Spinal cord (tissue), 10 donors: ENCODE results near the gene DOK6. TPM values are rescaled to one million over a fixed set of nuclear protein-coding genes. Genes with fewer than 3 reads are reported as not detected.

Source experiments
- DNase-seq, 6 donors: peaks; one replicate each; pipeline versions ENCODE4 v3.0.0 to v3.0.0-alpha.2; 2013 to 2015; ENCODE audit warnings: low spot score in 6 of 6, low read depth in 4 of 6
- H3K27ac ChIP-seq: one replicate; pipeline ENCODE4 v1.5.1; 2013; ENCODE audit warnings: low read depth, low read length, control low read depth
- H3K27me3 ChIP-seq: one replicate; pipeline ENCODE4 v1.6.1; 2013; ENCODE audit warnings: low read length; ENCODE audit not compliant: control insufficient read depth, insufficient read depth
- H3K36me3 ChIP-seq: one replicate; pipeline ENCODE4 v1.6.1; 2013; ENCODE audit warnings: low read length; ENCODE audit not compliant: control insufficient read depth, insufficient read depth
- H3K4me1 ChIP-seq: one replicate; pipeline ENCODE4 v1.6.1; 2013; ENCODE audit warnings: low read length; ENCODE audit not compliant: control insufficient read depth, insufficient read depth
- H3K4me3 ChIP-seq: one replicate; pipeline ENCODE4 v1.5.1; 2013; ENCODE audit warnings: low read depth, low read length, control low read depth
- H3K9me3 ChIP-seq: one replicate; pipeline ENCODE4 v1.6.1; 2013; ENCODE audit warnings: low read length; ENCODE audit not compliant: control insufficient read depth, insufficient read depth
- whole genome bisulfite sequencing: methylation state at CpG from one replicate; pipeline ENCODE4 v1.1.5; 2013; ENCODE audit warnings: missing lambda C conversion rate; ENCODE audit not compliant: insufficient coverage; 5-methylcytosine and 5-hydroxymethylcytosine counted together
- polyA plus RNA-seq, 2 donors: library from polyadenylated mRNA; unstranded; fragments of 120-200 nt; gene quantifications; one replicate each; pipeline ENCODE4 v1.2.1, GENCODE V29; 2013; ENCODE audit not compliant: insufficient read length in 2 of 2
- total RNA-seq, 2 donors: library from RNA; depleted of rRNA in 1 of 2; stranded (reverse); fragments of 120-200 nt in 1 of 2; fragments of >200 nt in 1 of 2; gene quantifications; one replicate each; pipeline versions ENCODE4 v1.2.3 to v1.2.4, GENCODE V29; 2013 to 2014
- donor health status: healthy.

DOK6 gene
- total and polyA plus RNA-seq, 4 donors = 26.5 to 64.4 (median 40.7) TPM

DNA sequence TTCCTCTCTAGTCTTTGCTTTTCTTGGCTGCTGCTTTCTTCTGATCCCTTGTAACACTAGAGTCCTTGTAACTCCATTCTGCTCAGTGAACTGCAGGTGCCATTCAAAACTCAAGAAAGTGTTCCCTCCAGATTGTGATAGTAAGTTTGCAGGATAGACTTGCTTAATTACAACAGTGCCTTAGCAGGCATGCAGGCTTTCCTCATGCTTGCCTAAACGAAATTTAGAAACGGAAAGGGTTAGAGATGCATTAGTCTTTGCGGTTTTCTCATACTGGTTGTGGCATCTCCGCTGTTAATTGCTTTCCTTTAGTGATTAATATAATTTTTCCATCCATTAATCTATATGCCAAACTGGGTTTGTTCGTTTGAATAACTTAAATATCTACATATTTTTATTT, 82.9 kb downstream of the DOK6 start:
- H3K27ac ChIP-seq = no peak overlapping the region
- no peaks in the 10 kb centered on the region for H3K9me3 ChIP-seq
- H3K4me3 ChIP-seq = no peak overlapping the region
- H3K4me1 ChIP-seq = no peaks in the 10 kb centered on the region
- no peaks in the 10 kb centered on the region for H3K36me3 ChIP-seq
- DNase-seq = no peak
- no peaks in the 10 kb centered on the region for H3K27me3 ChIP-seq
- no CpG with 5 or more reads among the region's 5 CpGs for WGBS

GRCh38 chr18:69484699-69485396, 84.2 kb downstream of the DOK6 start:
- no peak for DNase-seq

GRCh38 chr18:69487488-69488394, 87.1 kb downstream of the DOK6 start:
- Histone ChIP-seq H3K36me3 (no peaks in the 10 kb centered on the region), H3K9me3 (peaks cover 3% of the 10 kb centered on the region), H3K27me3 (no peaks in the 10 kb centered on the region), H3K4me3 (no peak overlapping the region), H3K27ac (no peak overlapping the region), H3K4me1 (no peaks in the 10 kb centered on the region)
- WGBS = 76% methylated on average over 5 of the region's 6 CpGs
- no peak for DNase-seq

More at GRCh38 chr18:69484699-69485396, 84.2 kb downstream of the DOK6 start:
- H3K4me3 ChIP-seq = no peak overlapping the region
- WGBS = 56% methylated on average over 4 of the region's 6 CpGs
- no peaks in the 10 kb centered on the region for H3K9me3 ChIP-seq
- no peaks in the 10 kb centered on the region for H3K36me3 ChIP-seq
- no peaks in the 10 kb centered on the region for H3K4me1 ChIP-seq
- no peak overlapping the region for H3K27ac ChIP-seq
- H3K27me3 ChIP-seq = no peaks in the 10 kb centered on the region

- no peak for DNase-seq
- Histone ChIP-seq H3K4me1 (no peaks in the 10 kb centered on the region), H3K4me3 (no peak overlapping the region), H3K27me3 (no peaks in the 10 kb centered on the region), H3K27ac (no peak overlapping the region), H3K9me3 (peaks cover 3% of the 10 kb centered on the region), H3K36me3 (peaks cover 4% of the 10 kb centered on the region)
- no CpG with 5 or more reads among the region's 1 CpG for WGBS
Measured at GRCh38 chr18:69490072-69490471, 89.4 kb downstream of the DOK6 start.

DNA sequence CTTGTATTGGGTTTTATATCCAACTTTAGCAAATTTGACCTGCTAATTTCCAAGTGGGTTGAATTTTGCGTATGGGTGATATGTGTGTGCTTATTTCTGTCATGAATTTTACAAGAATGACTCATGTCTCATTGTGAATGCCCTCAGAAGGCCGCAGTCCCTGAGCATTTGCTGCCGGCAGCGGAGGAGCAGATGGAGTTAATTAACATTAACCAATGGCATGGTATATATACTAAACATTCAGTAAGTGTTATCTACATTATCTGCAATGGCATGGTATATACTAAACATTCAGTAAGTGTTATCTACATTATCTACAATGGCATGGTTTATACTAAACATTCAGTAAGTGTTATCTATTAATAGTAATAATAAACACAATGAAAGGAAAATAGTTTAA, 90.1 kb downstream of the DOK6 start:
- Histone ChIP-seq H3K9me3 (peaks cover 5% of the 10 kb centered on the region), H3K27ac (no peak overlapping the region), H3K4me1 (no peaks in the 10 kb centered on the region), H3K27me3 (no peaks in the 10 kb centered on the region), H3K36me3 (peaks cover 7% of the 10 kb centered on the region), H3K4me3 (no peak overlapping the region)
- WGBS = no CpG with 5 or more reads among the region's 4 CpGs
- no peak for DNase-seq

DNA sequence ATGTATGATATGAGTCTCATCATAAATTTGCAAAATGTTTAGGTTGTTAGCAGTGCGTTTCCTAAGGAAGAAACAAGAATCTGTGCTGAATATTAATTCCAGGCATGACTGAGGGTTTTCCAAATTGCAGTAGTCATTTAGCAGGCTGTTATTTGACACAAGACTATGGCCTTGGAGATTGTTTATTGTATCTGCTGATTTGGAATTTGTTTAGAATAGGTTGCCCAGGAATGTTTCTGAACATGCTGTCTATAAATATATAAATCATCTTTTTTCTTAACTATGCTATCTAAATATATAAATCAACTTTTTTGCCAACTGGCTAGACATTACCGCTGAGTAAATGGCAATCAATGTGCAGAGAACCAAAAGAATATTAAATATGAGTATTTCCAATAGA, 90.9 kb downstream of the DOK6 start:
- Histone ChIP-seq H3K36me3 (peaks cover 9% of the 10 kb centered on the region), H3K27ac (no peak overlapping the region), H3K9me3 (peaks cover 5% of the 10 kb centered on the region), H3K4me3 (no peak overlapping the region), H3K27me3 (no peaks in the 10 kb centered on the region), H3K4me1 (no peaks in the 10 kb centered on the region)
- no peak for DNase-seq
- WGBS = 100% methylated on average over 1 of the region's 2 CpGs

DNA sequence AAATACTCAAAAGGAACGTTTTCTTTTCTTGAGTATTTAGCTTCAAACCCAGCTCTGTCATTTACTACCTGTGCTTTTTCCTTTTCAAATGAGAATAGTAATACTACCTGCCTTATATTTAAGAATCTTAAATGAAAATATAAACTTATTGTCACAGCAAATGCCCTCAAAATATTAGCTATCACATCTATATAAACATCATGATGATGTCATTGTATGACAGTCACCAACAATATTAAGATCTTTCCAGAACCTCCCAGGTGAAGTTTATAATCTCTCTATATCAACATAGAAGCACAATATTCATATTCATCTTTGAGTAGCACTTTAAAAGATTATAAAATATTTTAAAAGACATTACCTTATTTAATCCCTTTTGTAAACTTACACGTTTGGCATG, 92.2 kb downstream of the DOK6 start:
- Histone ChIP-seq H3K27ac (no peak overlapping the region), H3K27me3 (no peaks in the 10 kb centered on the region), H3K4me3 (no peak overlapping the region), H3K36me3 (peaks cover 9% of the 10 kb centered on the region), H3K4me1 (no peaks in the 10 kb centered on the region), H3K9me3 (peaks cover 5% of the 10 kb centered on the region)
- no CpG with 5 or more reads among the region's 2 CpGs for WGBS
- DNase-seq = no peak

GRCh38 chr18:69494841-69495240, 94.2 kb downstream of the DOK6 start:
- no peaks in the 10 kb centered on the region for H3K27me3 ChIP-seq
- WGBS = 92% methylated on average over 4 of the region's 4 CpGs

GRCh38 chr18:69495338-69495737, 94.7 kb downstream of the DOK6 start:
- peaks cover 5% of the 10 kb centered on the region for H3K9me3 ChIP-seq
- DNase-seq = no peak
- no peak overlapping the region for H3K27ac ChIP-seq
- WGBS = 100% methylated on average over 3 of the region's 5 CpGs
- H3K36me3 ChIP-seq = peaks cover 9% of the 10 kb centered on the region
- H3K4me3 ChIP-seq = no peak overlapping the region
- no peaks in the 10 kb centered on the region for H3K27me3 ChIP-seq
- no peaks in the 10 kb centered on the region for H3K4me1 ChIP-seq

More at GRCh38 chr18:69494841-69495240, 94.2 kb downstream of the DOK6 start:
- DNase-seq = no peak
- Histone ChIP-seq H3K27ac (no peak overlapping the region), H3K4me1 (no peaks in the 10 kb centered on the region), H3K36me3 (peaks cover 9% of the 10 kb centered on the region), H3K9me3 (peaks cover 5% of the 10 kb centered on the region), H3K4me3 (no peak overlapping the region)
